Endothelial cell of umbilical vein (primary cell): Measurements from ENCODE around the gene XPNPEP2. TPM values are rescaled to one million over a fixed set of nuclear protein-coding genes. Genes with fewer than 3 reads are reported as not detected.

Experiments
- BruUV-seq: library from RNA; stranded (reverse); fragments of 400-500 nt; replicated peaks from 2 replicates; lab custom pipeline; 2021; lab: Mats Ljungman, UMichigan
- CTCF ChIA-PET: fragments of 300-600, 350-600 bp; sonication (Branson Sonifier 250); formaldehyde crosslinking; loops from one replicate; lab custom pipeline; 2021; ENCODE audit warnings: antibody characterized with exemption, inconsistent platforms; lab: Charles Lee
- POLR2A ChIA-PET: fragments of 300-600, 350-600 bp; sonication (Branson Sonifier 250); formaldehyde crosslinking; loops from one replicate; lab custom pipeline; 2021; ENCODE audit warnings: antibody characterized with exemption, inconsistent platforms; lab: Charles Lee
- DNase-seq: peaks from one replicate; pipeline ENCODE4 v3.0.0-alpha.2; 2011; ENCODE audit warnings: low read depth, low spot score
- FAIRE-seq: peaks from 2 replicates; lab custom pipeline; 2011; peaks lifted over from hg19 to GRCh38; lab: Jason Lieb, UNC
- H2AFZ ChIP-seq: 2 replicates; pipeline ENCODE4 v1.6.0; 2012; ENCODE audit warnings: low read depth, low read length, control low read depth, inconsistent platforms
- H3K27ac ChIP-seq: 2 replicates; pipeline ENCODE4 v1.5.1; 2011; ENCODE audit warnings: low read depth, mild to moderate bottlenecking, control low read depth, low read length, moderate library complexity; ENCODE audit not compliant: insufficient read depth
- H3K27me3 ChIP-seq, 2 experiments: 2 replicates each; pipeline versions ENCODE4 v1.6.0 to v1.6.1; 2011; ENCODE audit warnings: low read length in 2 of 2, mixed read lengths in 1 of 2; ENCODE audit not compliant: control insufficient read depth in 2 of 2, insufficient read depth in 2 of 2
- H3K36me3 ChIP-seq, 2 experiments: 2 replicates in 1 of 2; 3 replicates in 1 of 2; pipeline ENCODE4 v1.5.1; 2011; ENCODE audit warnings: low read length in 2 of 2, mild to moderate bottlenecking in 1 of 2, moderate library complexity in 1 of 2; ENCODE audit not compliant: control insufficient read depth in 2 of 2, insufficient read depth in 2 of 2; ENCODE audit errors: extremely low read depth in 1 of 2
- H3K4me1 ChIP-seq: 3 replicates; pipeline ENCODE4 v1.5.1; 2011; ENCODE audit warnings: mild to moderate bottlenecking, low read length; ENCODE audit not compliant: control insufficient read depth, insufficient read depth; ENCODE audit errors: extremely low read depth
- H3K4me2 ChIP-seq: 2 replicates; pipeline ENCODE4 v1.6.1; 2011; ENCODE audit warnings: low read length, control low read depth, mixed read lengths; ENCODE audit not compliant: insufficient read depth
- H3K4me3 ChIP-seq, 3 experiments: fragments of 200-600 bp in 1 of 3; sonication (generic), shearing (Covaris generic) in 1 of 3; replicated peaks in 1 of 3; 2 replicates each; pipeline ENCODE4 v1.5.1; 2011 to 2016; ENCODE audit warnings: control low read depth in 3 of 3, low read length in 3 of 3, mild to moderate bottlenecking in 2 of 3, inconsistent platforms in 1 of 3, low read depth in 1 of 3, moderate library complexity in 1 of 3; ENCODE audit not compliant: insufficient read depth in 1 of 3
- H3K79me2 ChIP-seq: 2 replicates; pipeline ENCODE4 v1.6.0; 2012; ENCODE audit warnings: low read length, inconsistent platforms; ENCODE audit not compliant: control insufficient read depth, insufficient read depth
- H3K9ac ChIP-seq: replicated peaks from 2 replicates; pipeline ENCODE3; 2011; ENCODE audit warnings: low read length, control low read depth; ENCODE audit not compliant: insufficient read depth; ENCODE audit errors: extremely low read depth
- H3K9me1 ChIP-seq: replicated peaks from 3 replicates; pipeline ENCODE4 v1.6.0; 2011; ENCODE audit warnings: mild to moderate bottlenecking, low read length; ENCODE audit not compliant: control insufficient read depth, insufficient read depth; ENCODE audit errors: extremely low read depth
- H3K9me3 ChIP-seq: replicated peaks from 2 replicates; pipeline ENCODE4 v1.5.1; 2012; ENCODE audit warnings: low read length, inconsistent platforms; ENCODE audit not compliant: control insufficient read depth, insufficient read depth
- H4K20me1 ChIP-seq: replicated peaks from 2 replicates; pipeline ENCODE3; 2011; ENCODE audit warnings: mild to moderate bottlenecking, low read length; ENCODE audit not compliant: control insufficient read depth, insufficient read depth; ENCODE audit errors: extremely low read depth
- EZH2 ChIP-seq: IDR thresholded peaks from 2 replicates; pipeline ENCODE4 v1.6.1; 2012; ENCODE audit warnings: borderline replicate concordance, low read depth, mild to moderate bottlenecking, moderate library complexity, low read length, inconsistent platforms; ENCODE audit not compliant: severe bottlenecking
- FOS ChIP-seq: IDR thresholded peaks from 2 replicates; pipeline ENCODE4 v1.6.1; 2011; ENCODE audit warnings: mild to moderate bottlenecking, low read length, moderate library complexity, borderline replicate concordance; ENCODE audit not compliant: insufficient read depth
- GATA2 ChIP-seq: IDR thresholded peaks from 2 replicates; pipeline ENCODE4 v1.7.0; 2011; ENCODE audit warnings: low read depth, mild to moderate bottlenecking, moderate library complexity, mixed read lengths, low read length; ENCODE audit not compliant: insufficient read length, insufficient read depth
- JUN ChIP-seq: IDR thresholded peaks from 2 replicates; pipeline ENCODE4 v1.6.1; 2011; ENCODE audit warnings: borderline replicate concordance, low read depth; ENCODE audit not compliant: insufficient read length, insufficient read depth
- MYC ChIP-seq: IDR thresholded peaks from one replicate; pipeline ENCODE4 v1.6.1; 2011; ENCODE audit warnings: mild to moderate bottlenecking, low read depth, low read length
- POLR2A ChIP-seq: IDR thresholded peaks from 2 replicates; pipeline ENCODE4 v1.6.1; 2012; ENCODE audit warnings: low read depth, mild to moderate bottlenecking, control low read depth, low read length
- POLR2AphosphoS5 ChIP-seq: IDR thresholded peaks from 2 replicates; pipeline ENCODE4 v1.6.1; 2012; ENCODE audit warnings: low read depth, mild to moderate bottlenecking, control low read depth, low read length, moderate library complexity; ENCODE audit not compliant: insufficient read depth
- dilution Hi-C: fragments of 300-500 bp; cut with MboI; formaldehyde crosslinking; loops from one replicate; pipeline ENCODE4 v1.15.0; 2019; ENCODE audit warnings: low sequenced_read_pairs; ENCODE audit not compliant: extremely low pct_ligation_motif_present
- intact Hi-C: fragments of 100-400 bp; cut with micrococcal nuclease; formaldehyde crosslinking; loops from one replicate; pipeline ENCODE4 v1.10.0; 2022
- polyA plus RNA-seq, 4 experiments: library from polyadenylated mRNA; depleted of rRNA in 3 of 4; stranded (reverse) in 3 of 4; unstranded in 1 of 4; fragments of >200 nt; gene quantifications; 2 replicates each; pipeline versions ENCODE4 v1.2.1 to v1.2.3, GENCODE V29; 2011 to 2012; ENCODE audit warnings: missing spikeins in 1 of 4
- total RNA-seq: library from RNA; stranded (reverse); gene quantifications from 2 replicates; pipeline ENCODE4 v1.2.3, GENCODE V29; 2021
- TF ChIP-seq, protein P1 (sequence below): IDR thresholded peaks from 2 replicates; pipeline ENCODE4 v1.6.1; 2011; ENCODE audit not compliant: insufficient read depth, insufficient read length
- TF ChIP-seq, protein P2 (sequence below), 2 donors: IDR thresholded peaks; 1 replicate in 1 of 2; 2 replicates in 1 of 2; pipeline ENCODE4 v1.5.1; 2011; ENCODE audit warnings: low read length in 2 of 2, mild to moderate bottlenecking in 2 of 2, moderate library complexity in 2 of 2, control low read depth in 1 of 2, inconsistent platforms in 1 of 2, low read depth in 1 of 2; ENCODE audit not compliant: insufficient read depth in 1 of 2; ENCODE audit errors: extremely low read depth in 1 of 2

Gene XPNPEP2
- total and polyA plus RNA-seq, 2 donors (not counting 3 experiments of a cell fraction or from before 2014, with no cell fraction given): 0.04 TPM; not detected in 1

DNA sequence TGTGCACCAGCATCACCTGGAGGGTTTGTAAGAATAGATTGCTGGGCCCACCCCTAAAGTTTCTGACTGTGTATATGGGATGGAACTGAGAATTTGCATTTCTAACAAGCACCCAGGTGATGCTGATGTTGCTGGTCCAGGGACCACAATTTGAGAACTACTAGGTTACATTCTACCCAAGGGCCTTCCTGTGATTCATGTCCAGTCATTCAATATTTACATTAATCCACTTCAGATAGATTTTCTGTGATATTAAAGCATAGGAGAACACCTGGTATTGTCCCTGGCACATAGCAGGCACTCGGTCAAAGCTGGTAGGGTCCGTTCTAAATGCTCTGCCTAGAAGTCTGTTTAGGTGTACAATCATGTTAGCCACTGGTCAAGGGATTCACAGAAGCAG is 19.5 kb upstream of the XPNPEP2 start:
- CTCF ChIA-PET: interaction anchor here (1.6 to 2.3 kb wide), 2 partner anchors 53 to 64 kb away, joined by 6 to 9 read pairs; partner anchors contain the start of gene APLN
- intact Hi-C loops (no loop called here), dilution Hi-C loops (no loop called here)
- Histone ChIP-seq H3K4me2 (no peak overlapping the region), H3K27ac (peak overlapping the region; percentile 30), H2AFZ (no peak overlapping the region), H3K4me1 (peaks cover 62% of the 10 kb centered on the region), H4K20me1 (no peaks in the 10 kb centered on the region), H3K9ac (no peak overlapping the region), H3K9me1 (no peaks in the 10 kb centered on the region), H3K27me3 (no peaks in the 10 kb centered on the region), H3K9me3 (no peaks in the 10 kb centered on the region), H3K4me3 (no peak overlapping the region), H3K36me3 (no peaks in the 10 kb centered on the region), H3K79me2 (no peaks in the 10 kb centered on the region)
- TF ChIP-seq POLR2AphosphoS5 (no peak), POLR2A (no peak), JUN (no peak), FOS (no peak), GATA2 (no peak), EZH2 (no peak), MYC (no peak)
- TF ChIP-seq, protein P1, sequence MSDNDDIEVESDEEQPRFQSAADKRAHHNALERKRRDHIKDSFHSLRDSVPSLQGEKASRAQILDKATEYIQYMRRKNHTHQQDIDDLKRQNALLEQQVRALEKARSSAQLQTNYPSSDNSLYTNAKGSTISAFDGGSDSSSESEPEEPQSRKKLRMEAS: no peak
- TF ChIP-seq, protein P2, sequence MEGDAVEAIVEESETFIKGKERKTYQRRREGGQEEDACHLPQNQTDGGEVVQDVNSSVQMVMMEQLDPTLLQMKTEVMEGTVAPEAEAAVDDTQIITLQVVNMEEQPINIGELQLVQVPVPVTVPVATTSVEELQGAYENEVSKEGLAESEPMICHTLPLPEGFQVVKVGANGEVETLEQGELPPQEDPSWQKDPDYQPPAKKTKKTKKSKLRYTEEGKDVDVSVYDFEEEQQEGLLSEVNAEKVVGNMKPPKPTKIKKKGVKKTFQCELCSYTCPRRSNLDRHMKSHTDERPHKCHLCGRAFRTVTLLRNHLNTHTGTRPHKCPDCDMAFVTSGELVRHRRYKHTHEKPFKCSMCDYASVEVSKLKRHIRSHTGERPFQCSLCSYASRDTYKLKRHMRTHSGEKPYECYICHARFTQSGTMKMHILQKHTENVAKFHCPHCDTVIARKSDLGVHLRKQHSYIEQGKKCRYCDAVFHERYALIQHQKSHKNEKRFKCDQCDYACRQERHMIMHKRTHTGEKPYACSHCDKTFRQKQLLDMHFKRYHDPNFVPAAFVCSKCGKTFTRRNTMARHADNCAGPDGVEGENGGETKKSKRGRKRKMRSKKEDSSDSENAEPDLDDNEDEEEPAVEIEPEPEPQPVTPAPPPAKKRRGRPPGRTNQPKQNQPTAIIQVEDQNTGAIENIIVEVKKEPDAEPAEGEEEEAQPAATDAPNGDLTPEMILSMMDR (IDR thresholded peaks at IDR 0.05; ENCODE audit: extremely low read depth in 1 of 2, insufficient read depth in 1 of 2, low read depth in 1 of 2, low read length in 2 of 2): no peak
- no peak for DNase-seq
- no TSS peak for BruUV-seq
- peak; percentile 44 for FAIRE-seq
- POLR2A ChIA-PET: interaction anchor here (1.9 kb wide), 1 partner anchor 64 kb away, joined by 6 read pairs; the partner anchor contains the start of gene APLN
